ENCODE measurements around the gene IFNG-AS1.

DNA sequence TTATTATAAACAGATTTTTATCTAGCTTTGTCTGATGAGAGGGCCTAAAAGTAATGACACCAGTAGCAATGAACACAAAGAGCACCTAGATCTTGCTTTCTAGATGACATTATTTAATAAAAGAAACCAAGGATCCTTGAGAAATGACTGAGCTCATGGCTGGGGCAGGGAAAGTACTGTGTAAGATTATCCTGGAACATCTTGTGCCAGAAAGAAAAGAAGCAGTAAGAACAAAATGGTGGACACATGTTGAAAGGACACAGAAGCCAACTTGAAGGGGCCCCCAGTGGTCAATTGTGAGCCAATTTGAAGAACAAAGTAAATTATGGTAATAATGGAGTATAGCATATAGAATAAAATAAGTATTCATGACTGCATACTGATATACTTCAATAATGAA lies 10.0 kb downstream of the IFNG-AS1 start:
- TF ChIP-seq, protein P1, sequence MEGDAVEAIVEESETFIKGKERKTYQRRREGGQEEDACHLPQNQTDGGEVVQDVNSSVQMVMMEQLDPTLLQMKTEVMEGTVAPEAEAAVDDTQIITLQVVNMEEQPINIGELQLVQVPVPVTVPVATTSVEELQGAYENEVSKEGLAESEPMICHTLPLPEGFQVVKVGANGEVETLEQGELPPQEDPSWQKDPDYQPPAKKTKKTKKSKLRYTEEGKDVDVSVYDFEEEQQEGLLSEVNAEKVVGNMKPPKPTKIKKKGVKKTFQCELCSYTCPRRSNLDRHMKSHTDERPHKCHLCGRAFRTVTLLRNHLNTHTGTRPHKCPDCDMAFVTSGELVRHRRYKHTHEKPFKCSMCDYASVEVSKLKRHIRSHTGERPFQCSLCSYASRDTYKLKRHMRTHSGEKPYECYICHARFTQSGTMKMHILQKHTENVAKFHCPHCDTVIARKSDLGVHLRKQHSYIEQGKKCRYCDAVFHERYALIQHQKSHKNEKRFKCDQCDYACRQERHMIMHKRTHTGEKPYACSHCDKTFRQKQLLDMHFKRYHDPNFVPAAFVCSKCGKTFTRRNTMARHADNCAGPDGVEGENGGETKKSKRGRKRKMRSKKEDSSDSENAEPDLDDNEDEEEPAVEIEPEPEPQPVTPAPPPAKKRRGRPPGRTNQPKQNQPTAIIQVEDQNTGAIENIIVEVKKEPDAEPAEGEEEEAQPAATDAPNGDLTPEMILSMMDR (IDR thresholded peaks at IDR 0.05): no peak
- no peak for TF ChIP-seq POLR2A (IDR thresholded peaks at IDR 0.05)
